SK-N-SH (cell line): ENCODE results near the gene CCDC191. TPM values are rescaled to one million over a fixed set of nuclear protein-coding genes. Genes with fewer than 3 reads are reported as not detected.

Source experiments
- CTCF ChIA-PET: fragments of 300-600, 350-600 bp; formaldehyde crosslinking; extraction: SDS; loops from one replicate; lab custom pipeline; 2021; lab: Yijun Ruan, JAX
- POLR2A ChIA-PET: fragments of 350-600 bp; sonication (Branson Sonifier 250); formaldehyde crosslinking; extraction: SDS; loops from one replicate; lab custom pipeline; 2020; ENCODE audit warnings: antibody characterized with exemption, inconsistent platforms; lab: Yijun Ruan, JAX
- DNase-seq: peaks from one replicate; pipeline ENCODE4 v3.0.0; 2012
- H2AFZ ChIP-seq: fragments of 200-600 bp; sonication (generic); 2 replicates; pipeline ENCODE4 v1.8.1; 2016; ENCODE audit warnings: antibody characterized with exemption, mild to moderate bottlenecking, low read depth
- H3F3A ChIP-seq: fragments of 200-600 bp; sonication (generic); replicated peaks from 2 replicates; pipeline ENCODE3; 2016; ENCODE audit warnings: antibody characterized with exemption, mild to moderate bottlenecking; ENCODE audit not compliant: insufficient read depth
- H3K27ac ChIP-seq, 2 experiments: fragments of 200-500 bp in 1 of 2; fragments of 200-600 bp in 1 of 2; sonication (Bioruptor generic) in 1 of 2; sonication (generic), shearing (Covaris generic) in 1 of 2; 2 replicates each; pipeline versions ENCODE4 v1.5.1 to v1.6.1; 2014 to 2016; ENCODE audit warnings: low read depth in 2 of 2, inconsistent platforms in 1 of 2, low read length in 1 of 2, mild to moderate bottlenecking in 1 of 2, mixed read lengths in 1 of 2
- H3K27me3 ChIP-seq: fragments of 200-600 bp; sonication (generic), shearing (Covaris generic); 2 replicates; pipeline ENCODE4 v1.6.1; 2016; ENCODE audit warnings: mixed run types; ENCODE audit not compliant: insufficient read depth
- H3K36me3 ChIP-seq, 2 experiments: fragments of 200-500 bp in 1 of 2; fragments of 200-600 bp in 1 of 2; sonication (Bioruptor generic) in 1 of 2; sonication (generic) in 1 of 2; replicated peaks in 1 of 2; 2 replicates each; pipeline versions ENCODE3 to v1.5.1; 2014 to 2016; ENCODE audit warnings: low read length in 1 of 2, mild to moderate bottlenecking in 1 of 2; ENCODE audit not compliant: insufficient read depth in 2 of 2, control insufficient read depth in 1 of 2
- H3K4me1 ChIP-seq, 2 experiments: fragments of 200-500 bp in 1 of 2; fragments of 200-600 bp in 1 of 2; sonication (Bioruptor generic) in 1 of 2; sonication (generic), shearing (Covaris generic) in 1 of 2; 2 replicates each; pipeline versions ENCODE4 v1.5.1 to v1.6.1; 2014 to 2016; ENCODE audit warnings: low read depth in 1 of 2, low read length in 1 of 2, mixed run types in 1 of 2; ENCODE audit not compliant: insufficient read depth in 2 of 2, control insufficient read depth in 1 of 2
- H3K4me2 ChIP-seq: fragments of 200-600 bp; sonication (generic), shearing (Covaris generic); 2 replicates; pipeline ENCODE4 v1.6.1; 2017; ENCODE audit warnings: mixed run types
- H3K4me3 ChIP-seq, 2 experiments: fragments of 200-500 bp in 1 of 2; fragments of 200-600 bp in 1 of 2; sonication (Bioruptor generic) in 1 of 2; sonication (generic), shearing (Covaris generic) in 1 of 2; 2 replicates each; pipeline versions ENCODE4 v1.5.1 to v1.8.1; 2014 to 2016; ENCODE audit warnings: low read depth in 2 of 2, inconsistent platforms in 1 of 2, low read length in 1 of 2, mild to moderate bottlenecking in 1 of 2, mixed read lengths in 1 of 2, moderate library complexity in 1 of 2
- H3K79me2 ChIP-seq: fragments of 200-600 bp; sonication (generic); 2 replicates; pipeline ENCODE4 v1.8.1; 2017; ENCODE audit warnings: mild to moderate bottlenecking; ENCODE audit not compliant: insufficient read depth
- H3K9ac ChIP-seq: fragments of 200-600 bp; sonication (generic); 2 replicates; pipeline ENCODE4 v1.6.1; 2017; ENCODE audit warnings: mixed run types
- H3K9me2 ChIP-seq: fragments of 200-600 bp; sonication (generic); 2 replicates; pipeline ENCODE4 v1.6.1; 2017; ENCODE audit warnings: mixed run types
- H3K9me3 ChIP-seq: fragments of 200-600 bp; sonication (generic); 2 replicates; pipeline ENCODE4 v1.6.1; 2017; ENCODE audit warnings: mixed run types, mild to moderate bottlenecking, moderate library complexity
- H4K20me1 ChIP-seq: fragments of 200-600 bp; sonication (generic); 2 replicates; pipeline ENCODE4 v1.6.1; 2017; ENCODE audit warnings: mild to moderate bottlenecking, mixed run types; ENCODE audit not compliant: insufficient read depth
- CHD2 ChIP-seq: fragments of 150-350 bp; IDR thresholded peaks from 2 replicates; pipeline ENCODE4 v1.6.1; 2018; ENCODE audit warnings: low read length; ENCODE audit not compliant: partially characterized antibody
- ELF1 ChIP-seq: IDR thresholded peaks from 2 replicates; pipeline ENCODE4 v1.4.0; 2012
- EP300 ChIP-seq, 2 experiments: IDR thresholded peaks; 2 replicates each; pipeline versions ENCODE4 v1.4.0 to v1.6.1; 2012; ENCODE audit warnings: borderline replicate concordance in 1 of 2, low read depth in 1 of 2, low read length in 1 of 2
- EZH2phosphoT487 ChIP-seq: fragments of 200-600 bp; sonication (generic); IDR thresholded peaks from 2 replicates; pipeline ENCODE4 v1.6.1; 2017; ENCODE audit warnings: low read depth, mixed run types, mild to moderate bottlenecking, antibody characterized with exemption, moderate library complexity, borderline replicate concordance
- FOSL2 ChIP-seq: IDR thresholded peaks from 2 replicates; pipeline ENCODE4 v1.4.0; 2012; ENCODE audit warnings: low read depth, mild to moderate bottlenecking, moderate library complexity, borderline replicate concordance
- FOXJ3 ChIP-seq: sonication (generic); formaldehyde crosslinking; IDR thresholded peaks from 2 replicates; pipeline ENCODE4 v1.5.1; 2020; ENCODE audit warnings: mild to moderate bottlenecking, missing genetic modification reagents
- GABPA ChIP-seq: IDR thresholded peaks from 2 replicates; pipeline ENCODE4 v1.4.0; 2012; ENCODE audit warnings: low read depth, mild to moderate bottlenecking
- GATA2 ChIP-seq: sonication (generic); formaldehyde crosslinking; IDR thresholded peaks from 2 replicates; pipeline ENCODE4 v1.5.0; 2020; ENCODE audit warnings: mild to moderate bottlenecking, missing genetic modification reagents
- MXI1 ChIP-seq: IDR thresholded peaks from 2 replicates; pipeline ENCODE4 v1.6.1; 2012; ENCODE audit warnings: mild to moderate bottlenecking, low read depth, low read length, improper control_type of control experiment
- NRF1 ChIP-seq: IDR thresholded peaks from 2 replicates; pipeline ENCODE4 v1.6.1; 2012; ENCODE audit warnings: low read depth, mild to moderate bottlenecking, low read length
- RCOR1 ChIP-seq: fragments of 150-350 bp; IDR thresholded peaks from 2 replicates; pipeline ENCODE4 v1.6.1; 2017; ENCODE audit warnings: antibody characterized with exemption, low read length
- SIN3A ChIP-seq: IDR thresholded peaks from 2 replicates; pipeline ENCODE4 v1.6.1; 2012; ENCODE audit warnings: low read depth, mild to moderate bottlenecking, low read length, moderate library complexity, borderline replicate concordance
- TEAD4 ChIP-seq: IDR thresholded peaks from 2 replicates; pipeline ENCODE4 v1.4.0; 2012; ENCODE audit warnings: mild to moderate bottlenecking, borderline replicate concordance; ENCODE audit not compliant: insufficient read depth
- YY1 ChIP-seq: IDR thresholded peaks from 2 replicates; pipeline ENCODE4 v1.4.0; 2012; ENCODE audit warnings: low read depth, mild to moderate bottlenecking
- WGBS: methylation state at CpG from one replicate; pipeline ENCODE4 v1.1.6; 2017; ENCODE audit warnings: low lambda C conversion rate; 5-methylcytosine and 5-hydroxymethylcytosine counted together
- polyA plus RNA-seq, 3 experiments: library from polyadenylated mRNA; depleted of rRNA; stranded (reverse); fragments of >200 nt; gene quantifications; 2 replicates each; pipeline ENCODE4 v1.2.3, GENCODE V29; 2012
- TF ChIP-seq, protein P1 (sequence below): IDR thresholded peaks from 2 replicates; pipeline ENCODE4 v1.4.0; 2012; ENCODE audit warnings: low read depth
- TF ChIP-seq, protein P2 (sequence below): fragments of 150-350 bp; IDR thresholded peaks from 2 replicates; pipeline ENCODE4 v1.6.1; 2017; ENCODE audit warnings: antibody characterized with exemption, low read length, low read depth, borderline replicate concordance
- TF ChIP-seq, protein P3 (sequence below): IDR thresholded peaks from 2 replicates; pipeline ENCODE4 v1.6.1; 2012; ENCODE audit warnings: mild to moderate bottlenecking, low read depth, low read length, moderate library complexity

Gene CCDC191
- polyA plus RNA-seq, 1 of the 3 experiments (the other 2 are of a cell fraction), result 3.1 TPM

DNA sequence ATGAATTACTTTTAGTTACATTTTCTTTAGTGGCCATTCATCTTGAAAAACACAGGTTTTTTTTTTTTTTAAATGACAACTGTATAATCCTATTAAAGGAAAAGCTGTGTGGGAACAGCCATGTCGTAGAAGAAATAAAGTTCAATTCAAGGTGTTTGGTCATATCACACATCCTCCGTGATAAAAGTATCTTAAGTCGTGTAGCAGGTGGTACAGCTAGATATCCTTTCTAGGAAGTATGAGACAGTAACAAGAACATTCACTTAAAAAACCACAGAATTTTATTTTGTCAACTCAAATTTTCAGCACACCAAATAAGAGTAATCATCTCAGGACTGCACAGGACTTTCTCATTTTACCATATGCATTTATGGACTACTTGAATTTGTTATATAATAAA lies 92.4 kb downstream of the CCDC191 start (continued):
- TF ChIP-seq SIN3A (no peak), FOXJ3 (no peak), YY1 (no peak), FOSL2 (no peak), CHD2 (no peak)
- TF ChIP-seq, all 33 proteins: peak for 0

- no peaks in the 10 kb centered on the region for H3K27me3 ChIP-seq
- TF ChIP-seq ELF1, result no peak
- TF ChIP-seq TEAD4, result no peak
- TF ChIP-seq NRF1, result no peak
- TF ChIP-seq, protein P1, sequence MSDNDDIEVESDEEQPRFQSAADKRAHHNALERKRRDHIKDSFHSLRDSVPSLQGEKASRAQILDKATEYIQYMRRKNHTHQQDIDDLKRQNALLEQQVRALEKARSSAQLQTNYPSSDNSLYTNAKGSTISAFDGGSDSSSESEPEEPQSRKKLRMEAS, result no peak
- no peaks in the 10 kb centered on the region for H3F3A ChIP-seq
- no peaks in the 10 kb centered on the region for H3K4me1 ChIP-seq
- ChIA-PET CTCF (interaction anchor here (0.7 to 1.2 kb wide), 2 partner anchors 9 to 209 kb away, joined by 3 read pairs; no protein-coding TSS in a partner anchor), POLR2A (no interaction called here)
- no peaks in the 10 kb centered on the region for H3K79me2 ChIP-seq
- H3K9me2 ChIP-seq, result no peaks in the 10 kb centered on the region
- H3K27ac ChIP-seq, result no peak overlapping the region
- H3K9ac ChIP-seq, result no peak overlapping the region
- no peak for DNase-seq
- no peak overlapping the region for H3K4me2 ChIP-seq
- H3K36me3 ChIP-seq, result peaks cover 3 to 16% of the 10 kb centered on the region in 2 experiments
- H3K4me3 ChIP-seq, result no peak overlapping the region
- H2AFZ ChIP-seq, result no peak overlapping the region
- no peaks in the 10 kb centered on the region for H3K9me3 ChIP-seq
- H4K20me1 ChIP-seq, result no peaks in the 10 kb centered on the region
- WGBS, result 87% methylated on average over 7 of the region's 8 CpGs
Observed at GRCh38 chr3:113954091-113954685, 102.1 kb downstream of the CCDC191 start.

DNA sequence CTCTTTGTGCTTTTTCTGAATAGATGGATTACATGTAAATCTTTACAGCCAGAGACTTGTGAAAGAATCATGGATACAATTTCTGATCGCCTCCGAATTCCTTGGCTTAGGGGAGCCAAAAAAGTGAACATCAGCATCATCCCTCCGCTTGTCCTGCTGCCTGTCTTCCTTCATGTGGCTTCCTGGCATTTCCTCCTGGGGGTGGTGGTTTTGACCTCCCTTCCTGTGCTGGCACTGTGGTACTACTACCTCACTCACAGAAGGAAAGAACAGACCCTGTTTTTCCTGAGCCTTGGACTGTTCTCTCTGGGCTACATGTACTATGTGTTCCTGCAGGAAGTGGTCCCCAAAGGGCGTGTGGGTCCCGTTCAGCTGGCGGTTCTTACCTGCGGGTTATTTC lies 102.6 kb downstream of the CCDC191 start:
- Histone ChIP-seq H3K9me3 (no peaks in the 10 kb centered on the region), H3K27me3 (no peaks in the 10 kb centered on the region), H3K9ac (no peak overlapping the region), H3K27ac (no peak overlapping the region), H2AFZ (no peak overlapping the region), H4K20me1 (no peaks in the 10 kb centered on the region), H3K4me1 (no peaks in the 10 kb centered on the region; a peak in 1 of 4 replicates), H3K9me2 (no peaks in the 10 kb centered on the region), H3K4me3 (no peak overlapping the region), H3K36me3 (peaks cover 3 to 12% of the 10 kb centered on the region in 2 experiments), H3F3A (peaks cover 3% of the 10 kb centered on the region), H3K79me2 (no peaks in the 10 kb centered on the region), H3K4me2 (no peak overlapping the region)
- no peak for DNase-seq
- ChIA-PET POLR2A (no interaction called here), CTCF (no interaction called here)
- WGBS, result 86% methylated on average over 7 of the region's 7 CpGs
- TF ChIP-seq, protein P2, sequence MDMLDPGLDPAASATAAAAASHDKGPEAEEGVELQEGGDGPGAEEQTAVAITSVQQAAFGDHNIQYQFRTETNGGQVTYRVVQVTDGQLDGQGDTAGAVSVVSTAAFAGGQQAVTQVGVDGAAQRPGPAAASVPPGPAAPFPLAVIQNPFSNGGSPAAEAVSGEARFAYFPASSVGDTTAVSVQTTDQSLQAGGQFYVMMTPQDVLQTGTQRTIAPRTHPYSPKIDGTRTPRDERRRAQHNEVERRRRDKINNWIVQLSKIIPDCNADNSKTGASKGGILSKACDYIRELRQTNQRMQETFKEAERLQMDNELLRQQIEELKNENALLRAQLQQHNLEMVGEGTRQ, result no peak
- no peak for TF ChIP-seq GABPA
- no peak for TF ChIP-seq EZH2phosphoT487
- TF ChIP-seq FOXJ3, result no peak
- no peak for TF ChIP-seq RCOR1
- TF ChIP-seq, protein P3, sequence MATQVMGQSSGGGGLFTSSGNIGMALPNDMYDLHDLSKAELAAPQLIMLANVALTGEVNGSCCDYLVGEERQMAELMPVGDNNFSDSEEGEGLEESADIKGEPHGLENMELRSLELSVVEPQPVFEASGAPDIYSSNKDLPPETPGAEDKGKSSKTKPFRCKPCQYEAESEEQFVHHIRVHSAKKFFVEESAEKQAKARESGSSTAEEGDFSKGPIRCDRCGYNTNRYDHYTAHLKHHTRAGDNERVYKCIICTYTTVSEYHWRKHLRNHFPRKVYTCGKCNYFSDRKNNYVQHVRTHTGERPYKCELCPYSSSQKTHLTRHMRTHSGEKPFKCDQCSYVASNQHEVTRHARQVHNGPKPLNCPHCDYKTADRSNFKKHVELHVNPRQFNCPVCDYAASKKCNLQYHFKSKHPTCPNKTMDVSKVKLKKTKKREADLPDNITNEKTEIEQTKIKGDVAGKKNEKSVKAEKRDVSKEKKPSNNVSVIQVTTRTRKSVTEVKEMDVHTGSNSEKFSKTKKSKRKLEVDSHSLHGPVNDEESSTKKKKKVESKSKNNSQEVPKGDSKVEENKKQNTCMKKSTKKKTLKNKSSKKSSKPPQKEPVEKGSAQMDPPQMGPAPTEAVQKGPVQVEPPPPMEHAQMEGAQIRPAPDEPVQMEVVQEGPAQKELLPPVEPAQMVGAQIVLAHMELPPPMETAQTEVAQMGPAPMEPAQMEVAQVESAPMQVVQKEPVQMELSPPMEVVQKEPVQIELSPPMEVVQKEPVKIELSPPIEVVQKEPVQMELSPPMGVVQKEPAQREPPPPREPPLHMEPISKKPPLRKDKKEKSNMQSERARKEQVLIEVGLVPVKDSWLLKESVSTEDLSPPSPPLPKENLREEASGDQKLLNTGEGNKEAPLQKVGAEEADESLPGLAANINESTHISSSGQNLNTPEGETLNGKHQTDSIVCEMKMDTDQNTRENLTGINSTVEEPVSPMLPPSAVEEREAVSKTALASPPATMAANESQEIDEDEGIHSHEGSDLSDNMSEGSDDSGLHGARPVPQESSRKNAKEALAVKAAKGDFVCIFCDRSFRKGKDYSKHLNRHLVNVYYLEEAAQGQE, result no peak
- no peak for TF ChIP-seq EP300 (IDR thresholded peaks at IDR 0.05; ENCODE audit: borderline replicate concordance in 1 of 2, low read depth in 1 of 2, low read length in 1 of 2)
- no peak for TF ChIP-seq MXI1
- no peak for TF ChIP-seq YY1
- TF ChIP-seq GATA2 (CRISPR knock-in tag), result no peak
- TF ChIP-seq, protein P1, result no peak
